ENCODE measurements around the gene TMX2.
"Not testable (repeated sequence)": the region's sequence is repeated elsewhere in the genome, so short reads cannot be mapped to it uniquely, and the experiment has no call there.

The TMX2 gene

DNA sequence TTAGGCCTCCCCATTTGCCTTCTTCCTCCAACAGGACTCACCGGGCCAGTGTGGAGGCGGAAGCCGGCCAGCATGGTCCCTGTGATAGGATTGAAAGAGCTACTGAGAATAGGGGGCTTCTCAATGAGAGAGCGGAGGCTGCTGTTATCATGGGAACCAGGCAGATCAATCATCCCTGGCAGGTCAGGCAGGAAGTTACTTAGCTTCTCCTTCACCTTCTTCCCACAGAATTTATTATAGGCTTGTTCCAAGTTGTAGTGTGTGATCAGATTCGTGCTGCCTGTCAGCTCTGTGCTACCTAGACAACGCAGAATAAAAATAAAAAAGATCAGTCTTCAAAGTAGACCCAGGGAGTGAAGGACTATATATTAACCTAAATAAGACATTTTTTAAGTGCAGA lies 7.5 kb upstream of the TMX2 start:
- Histone ChIP-seq H3K9me3 (ENCODE audit: low read length) (no peaks in the 10 kb centered on the region), H4K20me1 (ENCODE audit: insufficient read depth, low read length) (no peaks in the 10 kb centered on the region), H3K9ac (ENCODE audit: low read length) (no peak overlapping the region), H3K79me2 (ENCODE audit: insufficient read depth, low read length) (no peaks in the 10 kb centered on the region), H3F3A (ENCODE audit: insufficient read depth, low read length) (no peaks in the 10 kb centered on the region), H3K36me3 (ENCODE audit: insufficient read depth, low read length) (peaks cover 40% of the 10 kb centered on the region), H3K4me3 (ENCODE audit: low read depth, low read length, poor library complexity, severe bottlenecking) (no peak overlapping the region), H3K4me2 (ENCODE audit: low read length) (no peak overlapping the region), H3K27ac (ENCODE audit: low read depth, low read length, poor library complexity, severe bottlenecking) (no peak overlapping the region), H3K9me2 (ENCODE audit: low read depth, low read length) (no peaks in the 10 kb centered on the region), H2AFZ (ENCODE audit: low read length) (no peak overlapping the region), H3K27me3 (ENCODE audit: insufficient read depth, low read length) (no peaks in the 10 kb centered on the region), H3K4me1 (ENCODE audit: insufficient read depth, low read length, severe bottlenecking) (no peaks in the 10 kb centered on the region)
- no peak for TF ChIP-seq EZH2 (IDR thresholded peaks at IDR 0.05; ENCODE audit: borderline replicate concordance, low read length)
- TF ChIP-seq, protein P1, sequence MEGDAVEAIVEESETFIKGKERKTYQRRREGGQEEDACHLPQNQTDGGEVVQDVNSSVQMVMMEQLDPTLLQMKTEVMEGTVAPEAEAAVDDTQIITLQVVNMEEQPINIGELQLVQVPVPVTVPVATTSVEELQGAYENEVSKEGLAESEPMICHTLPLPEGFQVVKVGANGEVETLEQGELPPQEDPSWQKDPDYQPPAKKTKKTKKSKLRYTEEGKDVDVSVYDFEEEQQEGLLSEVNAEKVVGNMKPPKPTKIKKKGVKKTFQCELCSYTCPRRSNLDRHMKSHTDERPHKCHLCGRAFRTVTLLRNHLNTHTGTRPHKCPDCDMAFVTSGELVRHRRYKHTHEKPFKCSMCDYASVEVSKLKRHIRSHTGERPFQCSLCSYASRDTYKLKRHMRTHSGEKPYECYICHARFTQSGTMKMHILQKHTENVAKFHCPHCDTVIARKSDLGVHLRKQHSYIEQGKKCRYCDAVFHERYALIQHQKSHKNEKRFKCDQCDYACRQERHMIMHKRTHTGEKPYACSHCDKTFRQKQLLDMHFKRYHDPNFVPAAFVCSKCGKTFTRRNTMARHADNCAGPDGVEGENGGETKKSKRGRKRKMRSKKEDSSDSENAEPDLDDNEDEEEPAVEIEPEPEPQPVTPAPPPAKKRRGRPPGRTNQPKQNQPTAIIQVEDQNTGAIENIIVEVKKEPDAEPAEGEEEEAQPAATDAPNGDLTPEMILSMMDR (IDR thresholded peaks at IDR 0.05; ENCODE audit: low read length), result no peak

DNA sequence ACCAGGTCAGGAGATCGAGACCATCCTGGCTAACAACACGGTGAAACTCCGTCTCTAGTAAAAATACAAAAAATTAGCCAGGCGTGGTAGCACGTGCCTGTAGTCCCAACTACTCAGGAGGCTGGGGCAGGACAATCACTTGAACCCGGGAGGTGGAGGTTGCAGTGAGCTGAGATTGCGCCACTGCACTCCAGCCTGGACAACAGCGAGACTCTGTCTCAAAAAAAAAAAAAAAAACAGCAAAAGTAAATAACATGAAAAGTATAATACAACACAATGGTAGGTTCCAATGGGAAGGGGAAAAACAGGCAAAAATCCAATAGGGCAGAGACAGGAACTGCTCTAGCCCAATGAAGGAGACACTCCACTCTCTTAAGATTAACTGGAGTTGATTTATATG lies 7.0 kb upstream of the TMX2 start:
- not testable (repeated sequence) for H3K4me3 ChIP-seq (ENCODE audit: low read depth, low read length, poor library complexity, severe bottlenecking); H3K9me3 ChIP-seq (ENCODE audit: low read length); H3K9me2 ChIP-seq (ENCODE audit: low read depth, low read length); H3K27ac ChIP-seq (ENCODE audit: low read depth, low read length, poor library complexity, severe bottlenecking); H2AFZ ChIP-seq (ENCODE audit: low read length); H4K20me1 ChIP-seq (ENCODE audit: insufficient read depth, low read length); H3K27me3 ChIP-seq (ENCODE audit: insufficient read depth, low read length); H3K79me2 ChIP-seq (ENCODE audit: insufficient read depth, low read length); H3K9ac ChIP-seq (ENCODE audit: low read length); H3K4me1 ChIP-seq (ENCODE audit: insufficient read depth, low read length, severe bottlenecking); H3F3A ChIP-seq (ENCODE audit: insufficient read depth, low read length); H3K4me2 ChIP-seq (ENCODE audit: low read length)
- peaks cover 36% of the 10 kb centered on the region for H3K36me3 ChIP-seq (ENCODE audit: insufficient read depth, low read length)

DNA sequence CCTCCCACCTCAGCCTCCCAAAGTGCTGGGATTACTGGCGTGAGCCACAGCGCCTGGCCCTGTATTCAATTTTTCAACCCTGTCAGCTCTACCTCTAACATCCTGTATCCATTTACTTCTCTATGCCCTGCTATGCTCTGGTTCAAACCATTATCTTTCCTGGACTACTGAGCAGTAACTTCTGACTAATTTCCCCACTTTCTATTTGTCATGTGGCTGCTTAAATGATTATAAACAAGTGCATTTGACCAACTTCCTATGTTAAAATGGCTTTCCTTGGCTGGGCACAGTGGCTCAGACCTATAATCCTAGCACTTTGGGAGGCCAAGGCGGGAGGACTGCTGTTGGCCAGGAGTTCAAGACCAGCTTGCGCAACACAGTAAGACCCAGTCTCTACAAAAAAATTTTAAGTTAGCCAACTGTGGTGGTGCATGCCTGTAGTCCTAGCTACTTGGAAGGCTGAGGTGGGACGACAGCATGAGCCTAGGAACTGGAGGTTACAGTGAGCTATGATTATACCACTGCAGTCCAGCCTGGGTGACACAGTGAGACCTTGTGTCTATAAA lies 2.5 kb upstream of the TMX2 start:
- Histone ChIP-seq H3K4me1 (ENCODE audit: insufficient read depth, low read length, severe bottlenecking) (peaks cover 28% of the 10 kb centered on the region), H3K9me3 (ENCODE audit: low read length) (no peaks in the 10 kb centered on the region), H3K4me3 (ENCODE audit: low read depth, low read length, poor library complexity, severe bottlenecking) (no peak overlapping the region), H3K36me3 (ENCODE audit: insufficient read depth, low read length) (peaks cover 18% of the 10 kb centered on the region), H3K27ac (ENCODE audit: low read depth, low read length, poor library complexity, severe bottlenecking) (no peak overlapping the region), H3K9ac (ENCODE audit: low read length) (no peak overlapping the region), H3K4me2 (ENCODE audit: low read length) (no peak overlapping the region), H4K20me1 (ENCODE audit: insufficient read depth, low read length) (no peaks in the 10 kb centered on the region), H3K9me2 (ENCODE audit: low read depth, low read length) (no peaks in the 10 kb centered on the region), H3F3A (ENCODE audit: insufficient read depth, low read length) (no peaks in the 10 kb centered on the region; the same call in 1 of the 2 replicates), H3K79me2 (ENCODE audit: insufficient read depth, low read length) (peaks cover 25% of the 10 kb centered on the region), H3K27me3 (ENCODE audit: insufficient read depth, low read length) (no peaks in the 10 kb centered on the region), H2AFZ (ENCODE audit: low read length) (no peak overlapping the region)
- TF ChIP-seq, protein P1 (IDR thresholded peaks at IDR 0.05; ENCODE audit: low read length), result no peak
- TF ChIP-seq EZH2 (IDR thresholded peaks at IDR 0.05; ENCODE audit: borderline replicate concordance, low read length), result no peak

Measured in OCI-LY1 (cell line).